ENCODE data around the gene FBXL7. TPM values are rescaled to one million over a fixed set of nuclear protein-coding genes. Genes with fewer than 3 reads are reported as not detected.
"Not testable (repeated sequence)": the region's sequence is repeated elsewhere in the genome, so short reads cannot be mapped to it uniquely, and the experiment has no call there.

The FBXL7 gene
- polyA plus RNA-seq, 1 donor (not counting 4 experiments of a cell fraction or from before 2014, with no cell fraction given) = 0.22 TPM

DNA sequence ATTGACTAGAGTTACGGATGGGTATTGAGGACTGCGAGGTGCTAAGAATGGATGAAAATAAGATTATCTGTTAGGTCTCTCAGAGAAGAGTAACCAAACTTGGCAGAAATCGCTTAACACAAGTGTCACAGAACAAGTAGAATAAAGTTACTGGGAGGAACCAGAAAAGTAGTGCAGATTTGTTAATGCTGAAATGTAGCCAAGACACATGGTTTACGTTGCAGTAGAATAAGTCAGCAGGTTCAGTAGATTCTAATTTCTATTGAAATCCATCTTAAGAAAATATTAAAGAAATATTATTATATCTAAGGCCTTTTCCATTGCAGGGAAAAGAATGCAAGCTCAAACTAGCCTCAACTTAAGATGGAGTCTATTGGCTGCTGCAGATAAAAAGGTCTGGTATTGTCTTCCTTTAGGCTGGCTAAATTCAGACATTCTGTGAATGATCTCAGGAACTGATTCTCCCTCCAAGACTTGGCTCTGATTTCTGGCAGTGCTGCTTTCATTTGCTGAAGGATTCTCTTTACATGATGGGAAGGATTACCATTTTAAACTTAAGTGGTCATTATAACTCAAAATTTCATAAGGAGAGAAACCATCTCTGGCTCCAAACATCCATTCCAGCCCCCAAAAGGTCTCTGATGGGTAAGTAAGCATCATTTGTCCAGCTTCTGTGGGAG is 364.7 kb downstream of the FBXL7 start:
- dilution Hi-C loops (cut with MboI; ENCODE audit: extremely low pct_ligation_motif_present, low sequenced_read_pairs) = no loop called here
- H3K9ac ChIP-seq (ENCODE audit: control insufficient read depth, extremely low read depth, insufficient read depth, low read length) = no peak overlapping the region
- DNase-seq (ENCODE audit: low read depth, low spot score) (no peak), FAIRE-seq (no peak)
- no peaks in the 10 kb centered on the region for H3K9me1 ChIP-seq (ENCODE audit: control insufficient read depth, extremely low read depth, insufficient read depth, low read length)
- H3K4me2 ChIP-seq (ENCODE audit: control insufficient read depth, extremely low read depth, insufficient read depth, low read depth, low read length) = no peak overlapping the region
- no peak overlapping the region for H2AFZ ChIP-seq (ENCODE audit: control insufficient read depth, low read length)
- H3K36me3 ChIP-seq (ENCODE audit: control insufficient read depth in 2 of 2, extremely low read depth in 1 of 2, insufficient read depth in 2 of 2, low read length in 2 of 2) = no peaks in the 10 kb centered on the region
- no peaks in the 10 kb centered on the region for H3K27me3 ChIP-seq (ENCODE audit: control insufficient read depth, extremely low read depth, insufficient read depth, low read length)
- H3K9me3 ChIP-seq (ENCODE audit: control insufficient read depth, low read depth, low read length) = peaks cover 2% of the 10 kb centered on the region
- H3K79me2 ChIP-seq (ENCODE audit: control insufficient read depth, insufficient read depth, low read length) = no peaks in the 10 kb centered on the region
- H3K4me3 ChIP-seq (ENCODE audit: control insufficient read depth in 2 of 3, extremely low read depth in 1 of 3, insufficient read depth in 2 of 3, low read depth in 1 of 3, low read length in 3 of 3) = no peak overlapping the region
- no peaks in the 10 kb centered on the region for H3K4me1 ChIP-seq (ENCODE audit: control insufficient read depth, extremely low read depth, insufficient read depth, low read length)
- no peak for TF ChIP-seq EZH2 (IDR thresholded peaks at IDR 0.05; ENCODE audit: low read length)
- TF ChIP-seq, protein P1, sequence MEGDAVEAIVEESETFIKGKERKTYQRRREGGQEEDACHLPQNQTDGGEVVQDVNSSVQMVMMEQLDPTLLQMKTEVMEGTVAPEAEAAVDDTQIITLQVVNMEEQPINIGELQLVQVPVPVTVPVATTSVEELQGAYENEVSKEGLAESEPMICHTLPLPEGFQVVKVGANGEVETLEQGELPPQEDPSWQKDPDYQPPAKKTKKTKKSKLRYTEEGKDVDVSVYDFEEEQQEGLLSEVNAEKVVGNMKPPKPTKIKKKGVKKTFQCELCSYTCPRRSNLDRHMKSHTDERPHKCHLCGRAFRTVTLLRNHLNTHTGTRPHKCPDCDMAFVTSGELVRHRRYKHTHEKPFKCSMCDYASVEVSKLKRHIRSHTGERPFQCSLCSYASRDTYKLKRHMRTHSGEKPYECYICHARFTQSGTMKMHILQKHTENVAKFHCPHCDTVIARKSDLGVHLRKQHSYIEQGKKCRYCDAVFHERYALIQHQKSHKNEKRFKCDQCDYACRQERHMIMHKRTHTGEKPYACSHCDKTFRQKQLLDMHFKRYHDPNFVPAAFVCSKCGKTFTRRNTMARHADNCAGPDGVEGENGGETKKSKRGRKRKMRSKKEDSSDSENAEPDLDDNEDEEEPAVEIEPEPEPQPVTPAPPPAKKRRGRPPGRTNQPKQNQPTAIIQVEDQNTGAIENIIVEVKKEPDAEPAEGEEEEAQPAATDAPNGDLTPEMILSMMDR (optimal IDR thresholded peaks at IDR 0.05 in 1 of 3, IDR thresholded peaks at IDR 0.05 in 1 of 3, conservative IDR thresholded peaks at IDR 0.05 in 1 of 3; ENCODE audit: extremely low read depth in 1 of 3, insufficient read depth in 2 of 3, low read length in 3 of 3) = no peak
- H4K20me1 ChIP-seq (ENCODE audit: control insufficient read depth, extremely low read depth, insufficient read depth, low read length) = no peaks in the 10 kb centered on the region
- no peak overlapping the region for H3K27ac ChIP-seq (ENCODE audit: control insufficient read depth, insufficient read depth, low read length)

DNA sequence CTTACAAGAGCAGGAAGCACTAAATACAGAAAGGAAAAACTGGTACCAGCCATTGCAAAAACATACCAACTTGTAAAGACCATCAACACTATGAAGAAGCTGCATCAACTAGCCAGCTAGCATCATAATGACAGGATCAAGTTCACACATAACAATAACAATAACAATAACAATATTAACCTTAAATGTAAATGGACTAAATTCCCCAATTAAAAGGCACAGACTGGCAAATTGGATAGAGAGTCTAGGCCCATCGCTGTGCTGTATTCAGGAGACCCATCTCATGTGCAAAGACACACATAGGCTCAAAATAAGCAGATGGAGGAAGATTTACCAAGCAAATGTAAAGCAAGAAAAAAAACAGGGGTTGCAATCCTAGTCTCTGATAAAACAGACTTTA is 372.3 kb downstream of the FBXL7 start:
- FAIRE-seq; H3K27ac ChIP-seq (ENCODE audit: control insufficient read depth, insufficient read depth, low read length); H3K27me3 ChIP-seq (ENCODE audit: control insufficient read depth, extremely low read depth, insufficient read depth, low read length); dilution Hi-C loops (cut with MboI; ENCODE audit: extremely low pct_ligation_motif_present, low sequenced_read_pairs); H3K9me3 ChIP-seq (ENCODE audit: control insufficient read depth, low read depth, low read length); H3K4me3 ChIP-seq (ENCODE audit: control insufficient read depth in 2 of 3, extremely low read depth in 1 of 3, insufficient read depth in 2 of 3, low read depth in 1 of 3, low read length in 3 of 3); H3K36me3 ChIP-seq (ENCODE audit: control insufficient read depth in 2 of 2, extremely low read depth in 1 of 2, insufficient read depth in 2 of 2, low read length in 2 of 2); H3K9ac ChIP-seq (ENCODE audit: control insufficient read depth, extremely low read depth, insufficient read depth, low read length); H2AFZ ChIP-seq (ENCODE audit: control insufficient read depth, low read length); DNase-seq (ENCODE audit: low read depth, low spot score); H3K4me1 ChIP-seq (ENCODE audit: control insufficient read depth, extremely low read depth, insufficient read depth, low read length); H3K79me2 ChIP-seq (ENCODE audit: control insufficient read depth, insufficient read depth, low read length); H3K9me1 ChIP-seq (ENCODE audit: control insufficient read depth, extremely low read depth, insufficient read depth, low read length); H3K4me2 ChIP-seq (ENCODE audit: control insufficient read depth, extremely low read depth, insufficient read depth, low read depth, low read length); H4K20me1 ChIP-seq (ENCODE audit: control insufficient read depth, extremely low read depth, insufficient read depth, low read length): not testable (repeated sequence)

DNA sequence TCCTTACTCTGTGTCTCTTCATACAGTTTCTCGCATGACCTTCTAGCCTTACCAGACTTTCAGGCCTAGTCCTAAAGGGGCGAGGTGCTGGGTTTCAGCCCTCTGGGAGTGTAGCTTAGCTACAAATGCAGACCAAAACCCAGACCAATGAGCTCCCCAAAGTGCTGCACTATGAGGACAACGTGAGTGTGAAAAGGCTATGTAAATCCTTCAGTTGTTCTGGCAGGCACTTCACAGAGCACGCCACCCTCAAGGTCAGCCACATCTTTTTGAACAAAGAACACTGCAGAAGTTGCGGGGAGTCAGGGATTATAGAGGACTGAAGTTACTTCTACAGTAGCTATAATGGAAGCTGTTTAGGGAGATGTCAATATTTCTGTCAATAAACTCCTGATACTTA is 377.9 kb downstream of the FBXL7 start:
- Histone ChIP-seq H3K4me2 (ENCODE audit: control insufficient read depth, extremely low read depth, insufficient read depth, low read depth, low read length) (no peak overlapping the region), H3K4me3 (ENCODE audit: control insufficient read depth in 2 of 3, extremely low read depth in 1 of 3, insufficient read depth in 2 of 3, low read depth in 1 of 3, low read length in 3 of 3) (no peak overlapping the region), H3K36me3 (ENCODE audit: control insufficient read depth in 2 of 2, extremely low read depth in 1 of 2, insufficient read depth in 2 of 2, low read length in 2 of 2) (no peaks in the 10 kb centered on the region), H3K4me1 (ENCODE audit: control insufficient read depth, extremely low read depth, insufficient read depth, low read length) (no peaks in the 10 kb centered on the region), H3K9me3 (ENCODE audit: control insufficient read depth, low read depth, low read length) (no peaks in the 10 kb centered on the region), H3K9me1 (ENCODE audit: control insufficient read depth, extremely low read depth, insufficient read depth, low read length) (no peaks in the 10 kb centered on the region), H2AFZ (ENCODE audit: control insufficient read depth, low read length) (no peak overlapping the region), H4K20me1 (ENCODE audit: control insufficient read depth, extremely low read depth, insufficient read depth, low read length) (no peaks in the 10 kb centered on the region), H3K9ac (ENCODE audit: control insufficient read depth, extremely low read depth, insufficient read depth, low read length) (no peak overlapping the region), H3K79me2 (ENCODE audit: control insufficient read depth, insufficient read depth, low read length) (no peaks in the 10 kb centered on the region), H3K27ac (ENCODE audit: control insufficient read depth, insufficient read depth, low read length) (no peak overlapping the region), H3K27me3 (ENCODE audit: control insufficient read depth, extremely low read depth, insufficient read depth, low read length) (no peaks in the 10 kb centered on the region)
- dilution Hi-C loops (cut with MboI; ENCODE audit: extremely low pct_ligation_motif_present, low sequenced_read_pairs) = no loop called here
- DNase-seq (ENCODE audit: low read depth, low spot score) = no peak
- TF ChIP-seq, protein P1 (optimal IDR thresholded peaks at IDR 0.05 in 1 of 3, IDR thresholded peaks at IDR 0.05 in 1 of 3, conservative IDR thresholded peaks at IDR 0.05 in 1 of 3; ENCODE audit: extremely low read depth in 1 of 3, insufficient read depth in 2 of 3, low read length in 3 of 3) = no peak
- TF ChIP-seq EZH2 (IDR thresholded peaks at IDR 0.05; ENCODE audit: low read length) = no peak
- no peak for FAIRE-seq
